Measurements from ENCODE around the gene VASN. TPM values are rescaled to one million over a fixed set of nuclear protein-coding genes. Genes with fewer than 3 reads are reported as not detected.

The VASN gene
- polyA plus RNA-seq, 1 donor, result 5.7 TPM

DNA sequence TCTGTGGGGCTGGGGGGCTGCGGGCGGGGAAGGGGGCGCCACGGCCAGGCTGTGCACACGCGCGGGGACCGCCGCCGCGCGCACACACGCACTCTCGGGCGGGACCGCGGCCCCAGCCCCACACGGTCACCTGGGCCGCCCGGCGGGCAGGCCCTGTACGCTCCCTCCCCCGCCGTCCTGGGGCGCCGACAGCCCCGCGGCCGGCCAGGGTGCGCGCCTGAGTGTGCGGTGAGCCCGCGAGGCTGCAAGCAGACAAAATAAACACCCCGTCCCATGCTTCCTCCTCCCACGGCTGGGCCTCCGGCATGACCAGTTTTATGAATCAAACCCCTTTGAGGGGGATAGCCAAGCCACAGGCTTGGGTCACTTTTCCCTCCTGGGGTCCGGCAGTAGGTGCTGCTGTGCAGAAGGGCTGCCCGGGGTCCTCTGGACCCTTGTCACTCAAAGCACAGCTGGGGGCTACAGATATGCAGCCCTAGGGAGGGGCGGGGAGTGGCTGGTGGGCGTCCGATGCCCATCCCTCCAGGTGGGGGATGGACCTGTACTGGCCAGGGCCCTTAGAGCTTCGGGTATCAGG, 441 bp downstream of the VASN start:
- peak overlapping the region; percentile 53 for H3K27ac ChIP-seq (ENCODE audit: low read length)
- peak in 1 of 2 donors; percentile 34 for DNase-seq
- WGBS (ENCODE audit: insufficient coverage, low lambda C conversion rate), result no CpG with 5 or more reads among the region's 43 CpGs
- peak overlapping the region; percentile 54 for H3K4me3 ChIP-seq (ENCODE audit: low read length)
- no peaks in the 10 kb centered on the region for H3K27me3 ChIP-seq (ENCODE audit: control insufficient read depth, insufficient read depth, low read length)
- peaks cover 3% of the 10 kb centered on the region for H3K9me3 ChIP-seq (ENCODE audit: control insufficient read depth, low read depth, low read length)
- peaks cover 6% of the 10 kb centered on the region for H3K36me3 ChIP-seq (ENCODE audit: control insufficient read depth, insufficient read depth, low read length)
- H3K4me1 ChIP-seq (ENCODE audit: control insufficient read depth, insufficient read depth, low read length), result peaks cover 38% of the 10 kb centered on the region

DNA sequence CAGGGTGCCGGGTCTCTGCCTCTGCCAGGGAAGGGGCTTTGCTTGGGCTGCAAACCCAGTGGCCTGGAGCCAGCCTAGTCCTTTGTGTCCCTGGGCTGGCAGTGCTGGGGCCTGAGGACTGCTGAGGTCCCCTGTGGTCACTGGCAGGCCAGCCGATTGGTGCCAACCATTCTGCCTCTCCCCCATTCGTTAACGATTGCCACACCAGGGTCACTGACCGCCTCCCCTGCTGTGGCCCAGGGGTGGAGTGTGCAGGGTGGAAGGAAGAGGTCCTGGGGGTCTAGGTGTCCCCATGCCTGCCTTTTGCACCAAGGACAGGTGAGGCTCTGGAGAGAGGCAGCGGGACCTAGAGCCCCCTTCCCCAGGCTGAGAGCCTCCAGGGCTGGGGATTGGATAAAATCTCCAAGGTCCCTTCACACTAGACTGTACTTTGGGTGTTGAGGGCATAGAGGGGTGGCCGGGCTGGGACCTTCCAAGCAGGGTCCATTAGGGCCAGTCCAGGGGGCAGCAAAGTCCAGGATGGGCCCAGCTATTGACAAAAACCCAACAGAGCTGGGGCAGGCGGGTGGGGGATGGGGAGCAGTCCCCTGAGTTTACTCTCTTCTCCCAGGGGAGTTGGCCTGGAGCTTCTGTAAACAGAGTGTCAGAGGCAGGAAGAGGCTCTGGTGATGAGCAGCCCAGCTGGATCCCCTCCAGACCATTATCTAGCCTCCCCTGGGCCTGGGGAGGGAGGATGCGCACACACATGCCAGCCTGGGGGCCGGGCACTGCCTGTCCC, 1.1 kb downstream of the VASN start:
- H3K4me1 ChIP-seq (ENCODE audit: control insufficient read depth, insufficient read depth, low read length), result peaks cover 38% of the 10 kb centered on the region
- H3K27ac ChIP-seq (ENCODE audit: low read length), result peak overlapping the region; percentile 53
- peaks cover 3% of the 10 kb centered on the region for H3K9me3 ChIP-seq (ENCODE audit: control insufficient read depth, low read depth, low read length)
- no peaks in the 10 kb centered on the region for H3K27me3 ChIP-seq (ENCODE audit: control insufficient read depth, insufficient read depth, low read length)
- H3K36me3 ChIP-seq (ENCODE audit: control insufficient read depth, insufficient read depth, low read length), result peaks cover 2% of the 10 kb centered on the region
- peak in 1 of 2 donors; percentile 40 for DNase-seq
- H3K4me3 ChIP-seq (ENCODE audit: low read length), result peak overlapping the region; percentile 54
- no CpG with 5 or more reads among the region's 10 CpGs for WGBS (ENCODE audit: insufficient coverage, low lambda C conversion rate)

DNA sequence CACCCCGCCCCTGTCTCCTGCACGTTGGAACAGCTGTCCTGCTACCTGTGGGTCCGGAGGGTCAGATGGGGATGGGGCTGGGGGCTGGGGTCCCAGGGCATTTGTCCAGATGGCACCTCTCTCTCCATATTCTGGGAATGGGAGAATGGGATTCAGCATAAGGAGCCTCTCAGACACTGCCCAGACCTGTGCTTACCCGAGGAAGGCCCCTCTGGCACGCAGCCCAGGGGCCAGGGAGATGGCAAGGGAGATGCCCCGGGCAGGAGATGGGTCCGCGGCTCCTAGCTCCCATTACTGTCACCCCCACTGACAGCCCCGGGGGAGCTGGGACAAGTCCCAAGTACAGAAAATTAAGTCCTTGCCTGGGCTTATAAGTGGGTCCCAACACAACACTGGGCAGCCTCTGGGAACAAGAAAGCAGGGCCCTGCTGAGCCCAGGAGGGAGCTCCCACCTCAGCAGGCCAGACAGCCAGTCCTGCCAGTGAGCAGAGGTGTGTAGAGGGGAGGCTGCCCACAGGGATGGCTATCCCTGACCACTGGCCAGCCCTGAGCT, 1.8 kb downstream of the VASN start:
- WGBS (ENCODE audit: insufficient coverage, low lambda C conversion rate), result no CpG with 5 or more reads among the region's 9 CpGs
- peaks cover 3% of the 10 kb centered on the region for H3K9me3 ChIP-seq (ENCODE audit: control insufficient read depth, low read depth, low read length)
- peak overlapping the region; percentile 30 for H3K4me3 ChIP-seq (ENCODE audit: low read length)
- DNase-seq, result no peak
- H3K36me3 ChIP-seq (ENCODE audit: control insufficient read depth, insufficient read depth, low read length), result peaks cover 2% of the 10 kb centered on the region
- peaks cover 38% of the 10 kb centered on the region for H3K4me1 ChIP-seq (ENCODE audit: control insufficient read depth, insufficient read depth, low read length)
- no peaks in the 10 kb centered on the region for H3K27me3 ChIP-seq (ENCODE audit: control insufficient read depth, insufficient read depth, low read length)
- H3K27ac ChIP-seq (ENCODE audit: low read length), result peak overlapping the region; percentile 78

DNA sequence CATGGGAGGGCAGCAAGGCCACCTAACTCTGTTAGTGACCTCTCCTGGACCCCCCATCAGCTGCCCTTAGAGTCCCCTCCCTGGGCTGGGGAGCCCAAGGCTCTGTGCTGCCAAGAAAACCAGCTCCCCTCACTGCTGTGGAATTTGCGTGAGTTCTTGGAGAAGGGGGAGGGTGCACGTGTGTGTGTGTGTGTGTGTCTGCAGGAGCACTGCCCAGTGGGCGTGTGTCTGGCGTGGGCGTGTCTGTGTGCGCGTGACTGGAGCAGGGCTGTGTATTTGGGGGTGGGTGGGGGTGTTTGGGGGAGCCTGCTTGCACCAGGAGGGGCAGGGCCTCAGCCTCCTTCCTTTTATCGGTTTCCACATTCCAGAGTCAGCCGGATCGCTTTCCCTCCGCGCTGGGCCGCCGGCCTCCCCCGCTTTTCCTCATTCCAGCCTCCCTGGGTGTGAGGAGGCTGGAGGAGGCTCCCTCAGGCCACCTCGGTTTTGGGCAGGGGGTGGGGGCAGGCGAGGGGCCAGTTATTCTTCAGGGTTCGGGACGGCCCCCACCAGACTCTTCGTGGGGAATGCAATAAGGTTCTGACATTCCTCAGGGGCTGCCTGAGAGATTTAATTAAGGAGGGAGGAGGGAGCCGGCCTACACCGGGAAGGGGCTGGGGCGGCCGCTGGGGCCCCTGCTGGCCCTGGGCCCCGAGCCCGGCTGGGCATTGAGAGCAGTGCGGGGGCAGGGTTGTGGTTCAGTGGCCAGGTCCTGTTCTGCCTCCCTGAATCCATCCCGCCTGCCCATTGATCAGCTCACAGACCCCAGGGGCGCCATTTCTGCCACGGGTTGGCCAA, 2.5 kb downstream of the VASN start:
- peak; percentile 59 to 65 for DNase-seq
- H3K4me1 ChIP-seq (ENCODE audit: control insufficient read depth, insufficient read depth, low read length), result peaks cover 38% of the 10 kb centered on the region
- no CpG with 5 or more reads among the region's 30 CpGs for WGBS (ENCODE audit: insufficient coverage, low lambda C conversion rate)
- H3K4me3 ChIP-seq (ENCODE audit: low read length), result peak overlapping the region; percentile 30
- no peaks in the 10 kb centered on the region for H3K27me3 ChIP-seq (ENCODE audit: control insufficient read depth, insufficient read depth, low read length)
- H3K27ac ChIP-seq (ENCODE audit: low read length), result peak overlapping the region; percentile 78
- peaks cover 3% of the 10 kb centered on the region for H3K9me3 ChIP-seq (ENCODE audit: control insufficient read depth, low read depth, low read length)
- peaks cover 2% of the 10 kb centered on the region for H3K36me3 ChIP-seq (ENCODE audit: control insufficient read depth, insufficient read depth, low read length)

DNA sequence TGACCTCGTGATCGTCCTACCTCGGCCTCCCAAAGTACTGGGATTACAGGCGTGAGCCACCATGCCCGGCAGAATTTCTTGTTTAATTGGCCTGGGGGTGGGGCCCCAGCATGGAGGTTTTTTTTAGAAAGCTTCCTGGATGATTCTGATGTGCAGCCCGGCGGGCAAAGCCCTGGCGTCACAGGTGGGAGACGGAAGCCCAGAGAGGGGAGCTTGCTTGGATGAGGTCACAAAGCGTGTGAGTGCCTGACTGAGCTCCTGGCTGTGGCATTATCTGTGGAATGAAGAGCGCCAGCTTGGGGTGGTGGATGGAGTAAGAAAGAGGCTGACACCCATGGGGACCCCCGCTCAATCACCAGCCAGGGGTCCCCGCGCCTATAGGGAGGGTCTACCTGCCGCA, 4.1 kb downstream of the VASN start:
- H3K9me3 ChIP-seq (ENCODE audit: control insufficient read depth, low read depth, low read length), result peaks cover 3% of the 10 kb centered on the region
- H3K27me3 ChIP-seq (ENCODE audit: control insufficient read depth, insufficient read depth, low read length), result no peaks in the 10 kb centered on the region
- peaks cover 36% of the 10 kb centered on the region for H3K4me1 ChIP-seq (ENCODE audit: control insufficient read depth, insufficient read depth, low read length)
- WGBS (ENCODE audit: insufficient coverage, low lambda C conversion rate), result no CpG with 5 or more reads among the region's 15 CpGs
- H3K27ac ChIP-seq (ENCODE audit: low read length), result no peak overlapping the region
- H3K4me3 ChIP-seq (ENCODE audit: low read length), result no peak overlapping the region
- DNase-seq, result no peak
- H3K36me3 ChIP-seq (ENCODE audit: control insufficient read depth, insufficient read depth, low read length), result peaks cover 8% of the 10 kb centered on the region

DNA sequence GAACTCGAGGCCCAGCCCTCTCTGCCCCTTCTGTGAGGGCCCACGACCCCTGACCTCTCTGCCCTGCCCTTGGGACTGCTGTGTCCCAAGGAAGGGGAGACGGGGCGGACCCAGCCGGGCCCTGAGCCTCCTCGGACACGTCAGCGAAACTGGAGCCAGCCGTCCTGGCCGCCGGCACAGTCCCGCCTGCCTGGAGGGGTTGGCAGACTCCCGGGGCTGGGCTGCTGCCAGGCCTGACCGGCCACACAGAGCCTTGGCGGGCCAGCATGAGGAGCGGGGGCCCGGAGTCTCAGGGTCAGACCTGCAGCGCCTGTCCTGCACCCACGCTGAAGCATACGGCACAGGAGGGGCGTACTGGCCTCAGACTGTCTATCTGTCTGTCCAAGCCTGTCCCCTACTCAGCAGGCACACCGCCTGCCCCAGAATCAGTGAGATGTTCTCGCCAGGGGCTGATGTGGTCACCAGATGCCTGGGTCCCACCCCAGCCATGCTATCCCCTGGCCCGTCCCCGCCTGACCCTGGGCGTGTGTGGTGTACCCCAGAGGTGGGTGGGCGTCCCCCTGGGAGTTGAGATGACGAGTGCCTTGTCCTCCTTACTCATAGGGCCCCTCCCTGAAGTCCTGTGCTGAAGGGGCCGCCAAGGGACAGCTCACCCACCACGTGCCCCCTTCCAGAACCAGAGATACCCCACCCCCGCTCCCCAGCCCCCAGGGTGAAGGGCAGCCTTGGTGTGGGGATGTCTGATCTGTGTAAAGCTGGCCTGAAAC, 4.7 kb downstream of the VASN start:
- H3K27ac ChIP-seq (ENCODE audit: low read length), result no peak overlapping the region
- peaks cover 30% of the 10 kb centered on the region for H3K4me1 ChIP-seq (ENCODE audit: control insufficient read depth, insufficient read depth, low read length)
- H3K4me3 ChIP-seq (ENCODE audit: low read length), result no peak overlapping the region
- peaks cover 5% of the 10 kb centered on the region for H3K9me3 ChIP-seq (ENCODE audit: control insufficient read depth, low read depth, low read length)
- peaks cover 13% of the 10 kb centered on the region for H3K36me3 ChIP-seq (ENCODE audit: control insufficient read depth, insufficient read depth, low read length)
- DNase-seq, result no peak
- H3K27me3 ChIP-seq (ENCODE audit: control insufficient read depth, insufficient read depth, low read length), result no peaks in the 10 kb centered on the region
- WGBS (ENCODE audit: insufficient coverage, low lambda C conversion rate), result no CpG with 5 or more reads among the region's 31 CpGs

DNA sequence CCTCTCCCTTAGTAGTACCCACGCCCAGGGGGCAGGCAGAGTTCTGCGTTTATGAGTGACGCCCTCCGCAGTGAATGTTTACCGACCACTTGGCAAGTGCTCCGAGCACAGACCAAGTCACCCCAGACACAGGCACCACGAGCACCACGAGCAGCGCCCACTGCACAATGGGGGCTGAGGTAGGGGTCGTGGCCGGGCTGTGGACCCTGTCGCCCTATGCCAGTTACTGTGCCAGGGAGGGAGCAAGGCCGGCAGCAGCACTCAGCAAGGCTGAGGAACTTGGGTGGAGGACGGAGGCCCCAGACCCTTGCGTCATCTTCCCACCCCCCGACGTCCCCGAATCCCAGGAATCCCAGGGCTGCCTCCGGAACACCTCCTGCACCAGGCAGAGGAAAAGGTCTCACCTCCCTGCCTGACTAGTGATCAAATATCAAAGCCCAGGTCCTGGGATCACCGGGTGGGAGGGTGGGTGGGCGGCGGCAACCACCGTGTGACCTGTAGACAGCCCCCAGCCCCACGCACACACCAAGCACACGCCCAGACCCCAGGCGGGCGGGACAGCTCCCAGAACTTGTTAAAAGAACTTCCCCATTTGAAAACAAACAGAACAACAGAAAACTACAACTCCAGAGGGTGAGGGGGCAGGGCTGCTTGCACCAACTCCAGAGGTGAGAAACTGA, 5.4 kb downstream of the VASN start:
- WGBS (ENCODE audit: insufficient coverage, low lambda C conversion rate), result no CpG with 5 or more reads among the region's 27 CpGs
- no peak for DNase-seq
- Histone ChIP-seq H3K27ac (ENCODE audit: low read length) (no peak overlapping the region), H3K4me3 (ENCODE audit: low read length) (no peak overlapping the region), H3K36me3 (ENCODE audit: control insufficient read depth, insufficient read depth, low read length) (peaks cover 15% of the 10 kb centered on the region), H3K4me1 (ENCODE audit: control insufficient read depth, insufficient read depth, low read length) (peaks cover 28% of the 10 kb centered on the region), H3K27me3 (ENCODE audit: control insufficient read depth, insufficient read depth, low read length) (no peaks in the 10 kb centered on the region), H3K9me3 (ENCODE audit: control insufficient read depth, low read depth, low read length) (peaks cover 6% of the 10 kb centered on the region)

DNA sequence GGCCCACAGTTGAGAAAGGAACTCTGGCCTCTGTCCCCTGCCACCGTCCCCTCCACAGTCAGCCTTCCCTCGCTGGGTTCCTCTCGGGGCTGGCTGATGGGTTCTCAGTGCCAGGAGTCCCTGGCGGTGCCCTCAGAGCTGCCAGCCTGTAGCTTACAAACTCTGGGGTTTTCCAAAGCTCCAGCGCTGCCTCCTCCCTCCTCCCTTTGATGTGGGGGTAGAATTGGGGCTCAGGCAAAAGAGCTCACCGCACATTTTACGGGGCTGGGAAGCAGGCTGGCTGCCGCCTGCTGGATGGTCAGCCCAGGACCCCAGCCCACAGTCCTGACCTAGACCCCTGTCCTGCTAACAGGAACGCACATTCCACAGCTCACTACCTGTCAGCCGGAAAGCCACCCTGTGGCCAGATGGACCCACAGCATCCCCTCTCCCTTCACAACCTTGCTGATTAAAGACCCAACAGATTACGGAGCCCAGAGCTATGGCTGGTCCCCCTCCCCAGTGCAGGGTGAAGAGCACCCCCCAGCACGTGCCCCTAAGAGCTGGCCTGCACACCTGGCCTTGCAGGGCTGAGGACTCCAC, 6.0 kb downstream of the VASN start:
- Histone ChIP-seq H3K4me1 (ENCODE audit: control insufficient read depth, insufficient read depth, low read length) (peaks cover 22% of the 10 kb centered on the region), H3K27ac (ENCODE audit: low read length) (no peak overlapping the region), H3K27me3 (ENCODE audit: control insufficient read depth, insufficient read depth, low read length) (no peaks in the 10 kb centered on the region), H3K36me3 (ENCODE audit: control insufficient read depth, insufficient read depth, low read length) (peaks cover 19% of the 10 kb centered on the region), H3K9me3 (ENCODE audit: control insufficient read depth, low read depth, low read length) (peaks cover 6% of the 10 kb centered on the region), H3K4me3 (ENCODE audit: low read length) (no peak overlapping the region)
- no peak for DNase-seq
- WGBS (ENCODE audit: insufficient coverage, low lambda C conversion rate), result no CpG with 5 or more reads among the region's 12 CpGs

DNA sequence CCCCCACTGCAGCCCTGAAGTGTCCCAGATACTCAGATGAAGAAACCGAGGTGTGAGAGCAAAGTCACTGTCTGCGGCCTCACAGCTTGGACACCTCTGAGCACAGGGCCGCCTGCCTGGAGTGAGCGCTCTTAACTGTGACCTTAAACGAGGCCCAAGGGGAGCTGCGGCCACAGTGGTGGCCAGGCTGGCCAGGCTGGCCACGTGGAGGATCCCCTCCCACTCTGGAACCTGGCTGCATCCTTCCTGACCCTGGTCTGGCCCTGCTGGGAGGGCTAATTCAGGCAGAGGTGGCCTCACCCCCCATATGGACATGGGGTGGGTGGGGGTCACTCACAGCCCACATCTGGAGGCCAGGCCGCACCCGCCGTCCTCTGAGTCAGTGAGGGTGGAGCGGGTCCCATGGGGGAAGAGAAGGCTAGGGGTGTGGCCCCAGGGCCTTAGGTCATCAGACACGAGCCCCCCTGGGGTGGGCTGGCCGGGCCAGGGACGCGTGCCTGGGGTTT, 6.6 kb downstream of the VASN start:
- Histone ChIP-seq H3K27ac (ENCODE audit: low read length) (no peak overlapping the region), H3K36me3 (ENCODE audit: control insufficient read depth, insufficient read depth, low read length) (peaks cover 25% of the 10 kb centered on the region), H3K27me3 (ENCODE audit: control insufficient read depth, insufficient read depth, low read length) (no peaks in the 10 kb centered on the region), H3K9me3 (ENCODE audit: control insufficient read depth, low read depth, low read length) (peaks cover 6% of the 10 kb centered on the region), H3K4me1 (ENCODE audit: control insufficient read depth, insufficient read depth, low read length) (peaks cover 17% of the 10 kb centered on the region), H3K4me3 (ENCODE audit: low read length) (no peak overlapping the region)
- WGBS (ENCODE audit: insufficient coverage, low lambda C conversion rate), result no CpG with 5 or more reads among the region's 15 CpGs
- no peak for DNase-seq
